ENCODE results near the gene BCAS3. TPM values are rescaled to one million over a fixed set of nuclear protein-coding genes. Genes with fewer than 3 reads are reported as not detected.

The BCAS3 gene
- total RNA-seq, 1 donor from 2014 or later: 22.6 TPM

- peaks cover 2% of the 10 kb centered on the region for H3K27me3 Mint-ChIP-seq (ENCODE audit: low read depth)
- no peaks in the 10 kb centered on the region for H3K36me3 Mint-ChIP-seq (ENCODE audit: low read depth)
- H3K4me3 Mint-ChIP-seq (ENCODE audit: unreplicated experiment): no peak overlapping the region
- DNase-seq (ENCODE audit: low spot score): no peak
- H3K27ac Mint-ChIP-seq (ENCODE audit: unreplicated experiment): no peak overlapping the region
- H3K9me3 Mint-ChIP-seq (ENCODE audit: low read depth): no peaks in the 10 kb centered on the region
- H3K4me1 Mint-ChIP-seq (ENCODE audit: low read depth): peaks cover 14% of the 10 kb centered on the region
- TF ChIP-seq CTCF (IDR thresholded peaks at IDR 0.05): no peak
These were observed 471.6 kb downstream of the BCAS3 start for GRCh38 chr17:61149106-61149825.

GRCh38 chr17:61149862-61150362 lies 472.3 kb downstream of the BCAS3 start:
- Mint-ChIP-seq H3K27ac (ENCODE audit: unreplicated experiment) (no peak overlapping the region), H3K27me3 (ENCODE audit: low read depth) (peaks cover 2% of the 10 kb centered on the region), H3K4me1 (ENCODE audit: low read depth) (peaks cover 9% of the 10 kb centered on the region), H3K36me3 (ENCODE audit: low read depth) (no peaks in the 10 kb centered on the region), H3K4me3 (ENCODE audit: unreplicated experiment) (no peak overlapping the region), H3K9me3 (ENCODE audit: low read depth) (no peaks in the 10 kb centered on the region)
- no peak for TF ChIP-seq CTCF (IDR thresholded peaks at IDR 0.05)
- DNase-seq (ENCODE audit: low spot score): no peak

GRCh38 chr17:61150686-61151299 lies 473.1 kb downstream of the BCAS3 start:
- no peaks in the 10 kb centered on the region for H3K9me3 Mint-ChIP-seq (ENCODE audit: low read depth)
- H3K27me3 Mint-ChIP-seq (ENCODE audit: low read depth): peaks cover 2% of the 10 kb centered on the region
- TF ChIP-seq CTCF (IDR thresholded peaks at IDR 0.05): no peak
- no peak overlapping the region for H3K27ac Mint-ChIP-seq (ENCODE audit: unreplicated experiment)
- no peaks in the 10 kb centered on the region for H3K36me3 Mint-ChIP-seq (ENCODE audit: low read depth)
- H3K4me1 Mint-ChIP-seq (ENCODE audit: low read depth): peaks cover 2% of the 10 kb centered on the region
- H3K4me3 Mint-ChIP-seq (ENCODE audit: unreplicated experiment): no peak overlapping the region
- DNase-seq (ENCODE audit: low spot score): no peak

- Mint-ChIP-seq H3K36me3 (ENCODE audit: low read depth) (no peaks in the 10 kb centered on the region), H3K4me3 (ENCODE audit: unreplicated experiment) (no peak overlapping the region), H3K9me3 (ENCODE audit: low read depth) (no peaks in the 10 kb centered on the region), H3K27ac (ENCODE audit: unreplicated experiment) (no peak overlapping the region), H3K27me3 (ENCODE audit: low read depth) (peaks cover 2% of the 10 kb centered on the region), H3K4me1 (ENCODE audit: low read depth) (peaks cover 12% of the 10 kb centered on the region)
- no peak for DNase-seq (ENCODE audit: low spot score)
- no peak for TF ChIP-seq CTCF (IDR thresholded peaks at IDR 0.05)
These were observed 475.2 kb downstream of the BCAS3 start for GRCh38 chr17:61152898-61153297.

- Mint-ChIP-seq H3K27me3 (ENCODE audit: low read depth) (peaks cover 2% of the 10 kb centered on the region), H3K4me3 (ENCODE audit: unreplicated experiment) (no peak overlapping the region), H3K4me1 (ENCODE audit: low read depth) (peaks cover 35% of the 10 kb centered on the region), H3K27ac (ENCODE audit: unreplicated experiment) (no peak overlapping the region), H3K9me3 (ENCODE audit: low read depth) (no peaks in the 10 kb centered on the region), H3K36me3 (ENCODE audit: low read depth) (no peaks in the 10 kb centered on the region)
- no peak for TF ChIP-seq CTCF (IDR thresholded peaks at IDR 0.05)
- DNase-seq (ENCODE audit: low spot score): no peak
These were observed 478.1 kb downstream of the BCAS3 start for GRCh38 chr17:61155590-61156237.
